K562 (cell line): ENCODE results near the gene ANKEF1. TPM values are rescaled to one million over a fixed set of nuclear protein-coding genes. Genes with fewer than 3 reads are reported as not detected.

ENCODE experiments used
- ATAC-seq: fragments of 200-7000 bp; cut with Tn5 transposase; 3 replicates; pipeline ENCODE4 v1.9.1; 2020; ENCODE audit warnings: moderate library complexity
- BruUV-seq: library from RNA; stranded (reverse); fragments of 400-500 nt; replicated peaks from 2 replicates; lab custom pipeline; 2021; lab: Mats Ljungman, UMichigan
- CTCF ChIA-PET: fragments of 300-600 bp; formaldehyde crosslinking; extraction: SDS; loops from one replicate; lab custom pipeline; 2021; ENCODE audit warnings: low intra/inter-chr PET ratio; lab: Yijun Ruan, JAX
- POLR2A ChIA-PET: fragments of 300-600, 350-650 bp; sonication (Branson Sonifier 250); formaldehyde crosslinking; extraction: SDS; loops from one replicate; lab custom pipeline; 2021; ENCODE audit warnings: antibody characterized with exemption, inconsistent platforms; lab: Yijun Ruan, JAX
- DNase-seq, 4 experiments: peaks; one replicate each; pipeline versions ENCODE4 v3.0.0 to v3.0.0-alpha.2; 2011 to 2018; ENCODE audit warnings: low spot score in 3 of 4, mixed read lengths in 3 of 4; ENCODE audit errors: extremely low read depth in 1 of 4
- FAIRE-seq: peaks from 2 replicates; lab custom pipeline; 2011; peaks lifted over from hg19 to GRCh38; lab: Jason Lieb, UNC
- H2AFZ ChIP-seq: 2 replicates; pipeline ENCODE4 v1.6.0; 2011; ENCODE audit warnings: low read depth, low read length, control low read depth, inconsistent platforms
- H3K27ac ChIP-seq: fragments of 200-600 bp; 3 replicates; pipeline ENCODE4 v1.8.0; 2011; ENCODE audit warnings: low read depth, mild to moderate bottlenecking, control low read depth, inconsistent platforms, low read length, moderate library complexity, mixed read lengths; ENCODE audit errors: extremely low read depth
- H3K27me3 ChIP-seq, 2 experiments: fragments of 300-600 bp in 1 of 2; 2 replicates in 1 of 2; 3 replicates in 1 of 2; pipeline versions ENCODE4 v1.6.0 to v1.8.0; 2011; ENCODE audit warnings: inconsistent platforms in 2 of 2, low read length in 2 of 2, mild to moderate bottlenecking in 1 of 2, mixed read lengths in 1 of 2, moderate library complexity in 1 of 2; ENCODE audit not compliant: control insufficient read depth in 2 of 2, insufficient read depth in 2 of 2
- H3K36me3 ChIP-seq: fragments of 300-600 bp; 3 replicates; pipeline ENCODE4 v1.8.0; 2011; ENCODE audit warnings: mild to moderate bottlenecking, low read length, inconsistent platforms; ENCODE audit not compliant: control insufficient read depth, insufficient read depth
- H3K4me1 ChIP-seq, 2 experiments: fragments of 200-600 bp in 1 of 2; replicated peaks in 1 of 2; 2 replicates in 1 of 2; 3 replicates in 1 of 2; pipeline versions ENCODE4 v1.5.1 to v1.8.0; 2011; ENCODE audit warnings: inconsistent platforms in 2 of 2, low read length in 2 of 2, mild to moderate bottlenecking in 1 of 2, mixed read lengths in 1 of 2, moderate library complexity in 1 of 2; ENCODE audit not compliant: control insufficient read depth in 2 of 2, insufficient read depth in 2 of 2
- H3K4me2 ChIP-seq: 2 replicates; pipeline ENCODE4 v1.6.1; 2011; ENCODE audit warnings: low read length, control low read depth, inconsistent platforms, mixed read lengths; ENCODE audit not compliant: insufficient read depth
- H3K4me3 ChIP-seq: fragments of 200-600 bp; sonication (generic), shearing (Covaris generic); 2 replicates; pipeline ENCODE4 v1.5.1; 2016; ENCODE audit warnings: control low read depth, inconsistent platforms
- H3K79me2 ChIP-seq: fragments of 200-600 bp; 3 replicates; pipeline ENCODE4 v1.8.0; 2011; ENCODE audit warnings: low read length, inconsistent platforms; ENCODE audit not compliant: control insufficient read depth, insufficient read depth
- H3K9ac ChIP-seq, 2 experiments: 2 replicates each; pipeline versions ENCODE4 v1.6.0 to v1.6.1; 2011; ENCODE audit warnings: low read depth in 2 of 2, low read length in 2 of 2, control low read depth in 1 of 2, inconsistent platforms in 1 of 2, mild to moderate bottlenecking in 1 of 2, mixed read lengths in 1 of 2; ENCODE audit not compliant: insufficient read depth in 1 of 2
- H3K9me1 ChIP-seq: one replicate; pipeline ENCODE4 v1.6.0; 2011; ENCODE audit warnings: inconsistent platforms, mild to moderate bottlenecking, low read length, moderate library complexity; ENCODE audit not compliant: control insufficient read depth, insufficient read depth
- H3K9me3 ChIP-seq: replicated peaks from 2 replicates; pipeline ENCODE4 v1.5.1; 2011; ENCODE audit warnings: low read depth, low read length, inconsistent platforms; ENCODE audit not compliant: control insufficient read depth, insufficient read depth
- H4K20me1 ChIP-seq: replicated peaks from 2 replicates; pipeline ENCODE4 v1.6.1; 2011; ENCODE audit warnings: low read length, inconsistent platforms, mixed read lengths; ENCODE audit not compliant: control insufficient read depth, insufficient read depth
- CBX1 ChIP-seq: sonication (generic); IDR thresholded peaks from 2 replicates; pipeline ENCODE4 v1.6.1; 2016; ENCODE audit warnings: antibody characterized with exemption, low read depth, mild to moderate bottlenecking
- CREBBP ChIP-seq: IDR thresholded peaks from one replicate; pipeline ENCODE4 v1.6.1; 2012; ENCODE audit warnings: low read depth, mild to moderate bottlenecking, control low read depth, inconsistent platforms, low read length
- ERF ChIP-seq: fragments of 450-650 bp; formaldehyde crosslinking; IDR thresholded peaks from 2 replicates; pipeline ENCODE4 v1.4.0; 2020; ENCODE audit warnings: mild to moderate bottlenecking, mixed read lengths
- KAT2B ChIP-seq: IDR thresholded peaks from one replicate; pipeline ENCODE4 v1.6.1; 2012; ENCODE audit warnings: low read depth, mild to moderate bottlenecking, control low read depth, inconsistent platforms, low read length, moderate library complexity
- MTA2 ChIP-seq: fragments of 450-650 bp; IDR thresholded peaks from 2 replicates; pipeline ENCODE4 v1.6.1; 2016; ENCODE audit warnings: low read depth
- NFATC3 ChIP-seq: fragments of 450-650 bp; IDR thresholded peaks from 2 replicates; pipeline ENCODE4 v1.6.1; 2017; ENCODE audit warnings: mild to moderate bottlenecking
- SLC30A9 ChIP-seq: fragments of 250-450 bp; sonication (Bioruptor Pico); IDR thresholded peaks from 2 replicates; pipeline ENCODE4 v1.8.0; 2022; ENCODE audit warnings: mild to moderate bottlenecking, moderate library complexity
- SNIP1 ChIP-seq: fragments of 450-650 bp; IDR thresholded peaks from 2 replicates; pipeline ENCODE4 v1.7.1; 2017; ENCODE audit warnings: low read depth, mild to moderate bottlenecking
- TAF7 ChIP-seq: fragments of 450-650 bp; IDR thresholded peaks from 2 replicates; pipeline ENCODE4 v1.6.1; 2016; ENCODE audit warnings: missing genetic modification characterization, missing compliant biosample characterization
- ZBTB40 ChIP-seq, 2 experiments: fragments of 450-650 bp in 1 of 2; sonication (generic) in 1 of 2; formaldehyde crosslinking in 1 of 2; IDR thresholded peaks; 2 replicates each; pipeline versions ENCODE4 v1.7.1 to v1.9.0; 2016 to 2022; ENCODE audit warnings: inconsistent platforms in 1 of 2, mild to moderate bottlenecking in 1 of 2, missing genetic modification reagents in 1 of 2
- ZNF212 ChIP-seq: fragments of 450-650 bp; formaldehyde crosslinking; IDR thresholded peaks from 2 replicates; pipeline ENCODE4 v1.4.0; 2020; ENCODE audit warnings: mild to moderate bottlenecking
- ZNF347 ChIP-seq: fragments of 450-650 bp; formaldehyde crosslinking; IDR thresholded peaks from 2 replicates; pipeline ENCODE4 v1.4.0; 2020; ENCODE audit warnings: low read depth, mild to moderate bottlenecking, moderate library complexity
- ZNF639 ChIP-seq, 2 experiments: fragments of 200-800 bp in 1 of 2; sonication (Bioruptor generic) in 1 of 2; sonication (generic) in 1 of 2; formaldehyde crosslinking in 1 of 2; IDR thresholded peaks in 1 of 2; conservative IDR thresholded peaks in 1 of 2; 2 replicates each; pipeline versions ENCODE4 v1.5.0 to v1.6.1; 2016 to 2020; ENCODE audit warnings: missing compliant biosample characterization in 1 of 2, missing genetic modification characterization in 1 of 2, missing genetic modification reagents in 1 of 2
- WGBS: fragments of 100-300 bp; shearing (Covaris generic); methylation state at CpG from one replicate; pipeline ENCODE4 v1.1.6; 2016; ENCODE audit warnings: low coverage, mixed read lengths; ENCODE audit not compliant: insufficient coverage; ENCODE audit errors: missing lambda C conversion rate; 5-methylcytosine and 5-hydroxymethylcytosine counted together
- in situ Hi-C: fragments of 300-500 bp; cut with MboI; formaldehyde crosslinking; loops from 4 replicates; pipeline ENCODE4 v1.15.0; 2018; ENCODE audit warnings: inconsistent platforms, mixed read lengths
- intact Hi-C: fragments of 100-400 bp; cut with micrococcal nuclease; formaldehyde crosslinking; loops from 2 replicates; pipeline ENCODE4 v1.14.2; 2022
- polyA plus RNA-seq, 8 experiments: library from polyadenylated mRNA; depleted of rRNA in 4 of 8; stranded (reverse) in 5 of 8; unstranded in 3 of 8; fragments of >200 nt; fragmentation: Nextera tagmentation in 2 of 8; fragmentation: Illumina TruSeq in 1 of 8; extraction: Ambion mirVana in 2 of 8; extraction: Trizol in 1 of 8; gene quantifications; 2 replicates each; pipeline versions ENCODE4 v1.2.1 to v1.2.3, GENCODE V29; 2011 to 2014; ENCODE audit warnings: inconsistent platforms in 1 of 8, missing spikeins in 1 of 8
- total RNA-seq, 7 experiments: library from RNA; depleted of rRNA in 6 of 7; stranded (reverse); fragments of >200 nt in 6 of 7; fragmentation: Illumina TruSeq in 2 of 7; extraction: Trizol in 2 of 7; gene quantifications; 2 replicates each; pipeline versions ENCODE4 v1.2.1 to v1.2.3, GENCODE V29; 2011 to 2021; ENCODE audit warnings: low replicate concordance in 1 of 7

The ANKEF1 gene
- total and polyA plus RNA-seq, 9 of the 15 experiments (the other 6 are each of a cell fraction or from before 2014, with no cell fraction given): 0.35 to 2.1 (median 1.7) TPM

- H3K4me3 ChIP-seq: no peak overlapping the region
- H3K27me3 ChIP-seq: no peaks in the 10 kb centered on the region
- WGBS: 0% methylated on average over 2 of the region's 2 CpGs
- intact Hi-C loops: no loop called here
- CTCF ChIA-PET: no interaction called here
- H3K9ac ChIP-seq: no peak overlapping the region
- no peaks in the 10 kb centered on the region for H4K20me1 ChIP-seq
- H3K4me1 ChIP-seq: peaks cover 0 to 2% of the 10 kb centered on the region in 2 experiments; a peak in 2 of 5 replicates
- peak in 1 of 4 experiments; percentile 41 for DNase-seq
- no peaks in the 10 kb centered on the region for H3K9me3 ChIP-seq
- no peak overlapping the region for H3K4me2 ChIP-seq
- no peak overlapping the region for H2AFZ ChIP-seq
- H3K36me3 ChIP-seq: no peaks in the 10 kb centered on the region
- H3K9me1 ChIP-seq: no peaks in the 10 kb centered on the region
- no peaks in the 10 kb centered on the region for H3K79me2 ChIP-seq
- TF ChIP-seq KAT2B: no peak
- TF ChIP-seq TAF7 (tag): no peak
- no peak for TF ChIP-seq ZNF212
- TF ChIP-seq ZBTB40 (IDR thresholded peaks at IDR 0.05): no peak
- no peak for TF ChIP-seq ZBTB40 (CRISPR knock-in tag; IDR thresholded peaks at IDR 0.05)
- TF ChIP-seq MTA2: no peak
- TF ChIP-seq ZNF639 (CRISPR knock-in tag; conservative IDR thresholded peaks at IDR 0.05 in 1 of 2, IDR thresholded peaks at IDR 0.05 in 1 of 2): no peak
- TF ChIP-seq ZNF347 (CRISPR knock-in tag): no peak
- no peak for TF ChIP-seq SNIP1
- TF ChIP-seq ERF (CRISPR knock-in tag): no peak
- TF ChIP-seq CBX1: no peak
- TF ChIP-seq SLC30A9 (CRISPR knock-in tag): no peak
- TF ChIP-seq CREBBP: no peak
- no peak for TF ChIP-seq NFATC3
- no peak for FAIRE-seq
- POLR2A ChIA-PET: no interaction called here
- in situ Hi-C loops: no loop called here
- peak; percentile 78 for ATAC-seq
- no peak overlapping the region for H3K27ac ChIP-seq
- no TSS peak for BruUV-seq
Measured at GRCh38 chr20:10004900-10005299, 29.9 kb upstream of the ANKEF1 start.
